ENCODE results near the gene CTNNA1.
"Not testable (repeated sequence)": the region's sequence is repeated elsewhere in the genome, so short reads cannot be mapped to it uniquely, and the experiment has no call there.

CTNNA1 gene

DNA sequence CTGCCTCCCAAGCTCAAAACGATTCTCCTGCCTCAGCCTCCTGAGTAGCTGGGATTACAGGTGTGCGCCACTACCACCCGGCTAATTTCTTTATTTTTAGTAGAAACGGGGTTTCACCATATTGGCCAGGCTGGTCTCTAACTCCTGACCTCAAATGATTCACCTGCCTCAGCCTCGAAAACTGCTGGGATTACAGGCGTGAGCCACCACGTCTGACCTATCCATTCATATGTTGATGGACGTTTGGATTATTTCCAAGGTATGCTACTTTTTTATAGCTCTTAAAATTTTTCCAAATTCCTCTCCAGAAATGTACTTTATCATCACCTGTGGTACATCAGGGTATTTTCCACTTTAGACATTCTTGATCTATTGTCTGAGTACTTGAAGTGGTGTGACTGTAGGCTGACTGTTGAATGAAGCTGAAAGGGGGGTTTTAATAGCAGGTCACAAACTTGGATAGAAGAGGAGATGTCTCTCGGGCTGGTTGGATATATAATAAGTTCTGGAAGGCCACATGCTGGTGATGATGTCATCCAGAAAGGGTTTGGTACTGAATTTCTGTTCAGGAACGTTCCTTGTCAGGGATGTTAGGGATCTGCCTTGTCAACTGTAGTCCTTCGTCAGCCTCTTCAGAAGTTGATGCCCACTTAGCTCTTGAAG, 7.4 kb downstream of the CTNNA1 start:
- no peak for DNase-seq (ENCODE audit: low spot score)

DNA sequence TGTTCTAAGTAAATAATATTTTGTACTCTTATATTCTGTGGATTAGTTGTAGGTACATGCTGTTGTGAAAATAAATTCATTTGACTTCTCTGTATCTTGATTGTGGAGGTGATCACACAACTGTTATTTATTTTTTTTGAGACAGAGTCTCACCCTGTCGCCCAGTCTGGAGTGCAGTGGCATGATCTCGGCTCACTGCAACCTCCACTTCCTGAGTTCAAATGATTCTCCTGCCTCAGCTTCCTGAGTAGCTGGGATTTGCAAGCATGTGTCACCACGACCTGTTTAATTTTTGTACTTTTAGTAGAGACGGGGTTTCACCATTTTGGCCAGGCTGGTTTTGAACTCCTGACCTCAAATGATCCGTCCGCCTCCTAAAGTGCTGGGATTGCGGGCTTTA, 7.9 kb downstream of the CTNNA1 start:
- not testable (repeated sequence) for DNase-seq (ENCODE audit: low spot score)

DNA sequence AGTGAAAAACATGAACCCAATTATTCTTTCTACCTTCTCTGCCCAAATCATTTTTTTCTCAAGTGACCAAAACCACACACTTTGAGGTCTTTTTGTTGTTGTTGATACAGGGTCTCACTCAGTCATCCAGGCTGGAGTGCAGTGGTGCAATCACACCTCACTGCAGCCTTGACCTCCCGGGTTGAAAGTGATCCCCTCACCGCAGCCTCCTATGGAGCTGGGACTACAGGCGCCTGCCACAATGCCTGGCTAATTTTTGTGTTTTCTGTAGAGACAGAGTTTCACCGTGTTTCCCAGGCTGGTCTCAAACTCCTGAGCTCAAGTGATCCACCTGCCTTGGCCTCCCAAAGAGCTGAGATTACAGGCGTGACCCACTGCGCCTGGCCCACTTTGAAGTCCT, 8.4 kb downstream of the CTNNA1 start:
- not testable (repeated sequence) for DNase-seq (ENCODE audit: low spot score)

DNA sequence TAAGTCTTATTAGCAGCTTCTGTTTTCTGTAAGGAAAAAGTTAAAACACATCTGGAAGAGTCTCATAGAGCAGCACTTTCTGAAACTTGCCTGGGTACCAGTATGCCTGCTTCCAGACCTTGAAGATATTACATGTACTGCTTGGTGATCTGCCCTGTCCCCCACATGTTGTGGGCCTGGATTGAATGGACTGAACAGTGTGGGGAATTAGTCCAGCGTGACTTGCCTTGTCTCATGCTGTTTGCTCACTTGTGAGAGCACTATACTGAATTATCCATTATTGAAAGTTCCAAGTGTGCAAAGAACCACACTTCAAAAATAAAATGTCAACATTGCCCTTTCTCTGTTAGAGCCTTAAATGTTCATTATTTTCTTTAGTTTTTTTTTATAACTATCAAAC, 8.9 kb downstream of the CTNNA1 start:
- DNase-seq (ENCODE audit: low spot score) = no peak

DNA sequence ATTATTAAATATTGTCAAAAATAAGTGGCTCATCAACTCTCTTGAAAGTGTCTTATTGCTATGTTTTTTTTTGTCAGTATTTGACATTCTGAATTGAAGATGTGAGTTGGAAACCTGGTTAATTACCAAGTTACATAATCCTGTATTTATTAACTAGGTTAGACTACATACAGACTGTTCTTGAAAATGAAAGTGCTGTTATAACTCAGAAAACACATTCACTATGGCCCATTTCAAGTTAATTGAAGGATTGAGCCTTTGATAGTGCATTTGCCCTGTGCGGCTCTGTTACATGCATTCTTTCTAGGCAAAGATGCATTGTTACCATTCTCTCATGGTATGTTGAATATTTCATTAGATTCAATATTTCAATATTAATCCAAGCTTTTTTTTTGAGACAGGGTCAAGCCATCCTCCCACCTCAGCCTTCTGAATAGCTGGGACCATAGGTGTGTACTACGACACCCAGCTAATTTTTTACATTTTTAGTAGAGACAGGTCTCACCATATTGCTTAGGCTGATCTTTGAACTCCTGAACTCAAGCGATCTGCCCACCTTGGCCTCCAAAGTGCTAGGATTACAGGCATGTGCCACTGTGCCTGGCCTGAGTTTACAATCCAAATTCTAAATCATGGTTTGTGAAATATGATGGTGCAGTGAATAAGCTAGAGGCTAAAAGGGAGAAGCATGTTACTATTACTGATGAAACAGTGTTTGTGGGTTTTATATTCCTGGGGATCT, 10.0 kb downstream of the CTNNA1 start:
- no peak for DNase-seq (ENCODE audit: low spot score)

DNA sequence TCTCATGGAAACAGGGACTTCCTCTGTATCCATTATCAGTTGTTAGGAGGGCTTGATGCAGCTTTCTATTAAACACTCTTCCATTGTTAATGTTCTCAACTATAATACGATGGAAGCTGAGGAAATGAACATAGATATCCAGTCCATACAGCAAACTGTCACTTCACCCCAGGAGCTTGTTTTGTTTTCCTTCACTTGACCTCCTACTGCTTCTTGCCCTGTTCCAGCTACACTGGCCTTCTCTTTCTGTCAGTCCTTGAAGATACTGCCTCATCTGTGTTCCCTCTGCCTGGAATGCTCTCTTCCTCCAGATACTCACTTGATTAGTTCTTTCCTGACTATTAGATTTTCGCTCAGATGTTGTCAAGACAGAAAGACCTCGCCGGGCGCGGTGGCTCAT, 17.1 kb downstream of the CTNNA1 start:
- no peak for DNase-seq (ENCODE audit: low spot score)

DNA sequence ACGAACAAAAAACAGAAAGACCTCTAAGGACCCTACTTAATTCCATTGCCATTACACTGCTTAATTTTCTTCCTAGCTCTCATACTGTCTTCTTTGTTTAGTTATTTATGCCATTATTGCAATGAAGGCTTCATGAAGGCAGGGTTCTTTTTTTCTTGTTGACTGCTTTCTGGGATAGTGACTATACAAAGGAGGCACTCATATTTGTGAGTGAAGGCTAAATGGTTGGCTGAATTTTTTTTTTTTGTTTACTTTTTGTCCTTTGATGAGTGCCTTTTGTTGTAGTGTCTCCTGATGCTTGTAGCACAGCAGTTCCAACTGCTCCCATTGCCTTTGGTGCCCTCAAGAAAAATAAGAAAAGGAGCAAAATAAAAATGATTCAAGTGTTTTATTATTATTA, 17.8 kb downstream of the CTNNA1 start:
- no peak for DNase-seq (ENCODE audit: low spot score)

DNA sequence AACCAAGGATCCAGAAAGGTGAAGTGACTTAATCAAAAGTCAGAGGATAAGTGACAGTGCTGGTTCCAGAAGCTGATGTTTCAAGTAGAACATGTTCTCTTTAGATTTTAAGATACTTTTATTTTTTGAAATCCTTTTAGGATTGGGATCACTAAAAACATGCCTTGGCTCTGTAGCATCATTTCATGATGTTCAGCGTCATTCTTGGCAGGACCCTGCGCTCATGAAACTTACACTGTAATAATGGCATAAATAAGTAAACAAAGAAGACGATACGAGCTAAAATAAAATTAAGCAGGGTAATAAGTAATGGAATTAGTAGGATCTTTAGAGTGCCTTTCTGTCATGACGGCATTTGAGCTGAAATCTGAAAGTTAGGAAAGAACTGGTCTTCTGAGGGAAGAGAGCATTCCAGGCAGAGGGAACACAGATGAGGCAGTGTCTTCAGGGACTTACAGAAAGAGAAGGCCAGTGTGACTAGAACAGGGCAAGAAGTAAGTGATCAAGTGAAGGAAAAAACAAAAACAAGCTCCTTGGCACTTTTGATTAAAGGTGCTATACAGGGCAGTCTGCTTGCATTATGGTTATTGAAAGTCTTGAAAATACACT, 19.9 kb downstream of the CTNNA1 start:
- DNase-seq (ENCODE audit: low spot score) = no peak

DNA sequence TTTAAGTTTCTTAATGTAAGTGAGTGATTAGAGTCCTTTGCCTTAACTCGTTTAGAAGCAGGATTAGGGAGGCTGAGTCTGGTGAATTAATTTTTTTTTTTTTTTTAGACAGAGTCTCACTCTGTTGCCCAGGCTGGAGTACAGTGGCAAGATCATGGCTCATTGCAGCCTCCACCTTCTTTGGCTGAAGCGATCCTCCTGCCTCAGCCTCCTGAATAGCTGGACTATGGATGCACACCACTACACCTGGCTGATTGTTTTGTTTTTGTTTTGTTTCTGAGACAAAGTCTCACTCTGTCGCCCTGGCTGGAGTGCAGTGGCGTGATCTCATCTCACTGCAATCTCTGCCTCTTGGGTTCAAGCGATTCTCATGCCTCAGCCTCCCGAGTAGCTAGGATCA, 20.4 kb downstream of the CTNNA1 start:
- not testable (repeated sequence) for DNase-seq (ENCODE audit: low spot score)

DNA sequence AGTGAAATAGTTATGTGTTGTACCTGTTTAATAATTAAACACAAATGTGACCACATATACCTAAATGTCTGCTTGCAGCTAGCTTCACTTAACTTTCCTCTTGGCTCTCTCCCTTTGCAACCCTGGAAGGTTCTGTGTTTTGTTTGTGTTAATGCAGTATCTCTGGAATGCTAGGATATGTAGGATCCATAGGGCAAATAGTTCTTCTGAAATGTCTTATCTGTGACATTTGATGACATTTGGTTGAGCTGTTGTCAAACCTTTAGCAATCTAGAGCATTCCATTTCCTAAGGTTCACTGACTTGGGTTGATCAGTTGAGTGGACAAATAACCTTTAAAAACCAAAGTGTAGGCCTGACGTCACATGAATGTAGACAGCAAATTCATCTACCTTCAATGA, 21.8 kb downstream of the CTNNA1 start:
- DNase-seq (ENCODE audit: low spot score) = no peak

DNA sequence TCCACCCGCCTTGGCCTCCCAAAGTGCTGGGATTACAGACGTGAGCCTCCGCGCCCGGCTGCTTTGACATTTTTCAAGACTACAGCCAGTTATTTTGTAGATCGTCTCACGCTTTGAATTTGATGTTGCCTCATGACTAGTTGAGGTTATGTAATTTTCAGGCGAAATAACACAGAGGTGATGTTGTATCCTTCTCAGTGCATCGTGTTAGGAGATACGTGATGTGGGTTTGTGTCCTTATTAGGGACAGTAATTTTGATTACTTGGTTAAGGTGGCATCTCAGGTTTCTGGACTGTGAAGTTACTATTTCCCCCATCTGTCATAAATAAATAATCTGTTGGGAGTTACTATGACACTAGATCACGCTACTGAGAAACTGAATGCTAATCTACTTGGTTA, 25.0 kb downstream of the CTNNA1 start:
- no peak for DNase-seq (ENCODE audit: low spot score)

DNA sequence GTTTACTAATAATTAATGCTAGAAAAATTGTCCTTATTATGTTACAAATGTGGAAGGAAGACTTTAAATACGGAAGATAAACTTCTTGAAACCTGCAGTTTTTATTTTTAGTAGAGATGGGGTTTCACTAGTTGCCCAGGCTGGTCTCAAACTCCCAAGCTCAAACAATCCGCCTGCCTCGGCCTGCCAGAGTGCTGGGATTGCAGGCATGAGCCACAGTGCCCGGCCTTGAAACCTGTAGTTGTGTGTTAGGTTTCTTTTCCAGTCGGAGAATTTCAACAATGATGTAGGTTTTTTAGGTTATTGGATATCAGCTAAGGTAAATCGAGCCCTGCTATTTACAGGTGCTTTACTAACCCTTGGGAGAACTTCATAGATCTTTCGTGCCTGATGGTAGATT, 30.8 kb downstream of the CTNNA1 start:
- no peak for DNase-seq (ENCODE audit: low spot score)

DNA sequence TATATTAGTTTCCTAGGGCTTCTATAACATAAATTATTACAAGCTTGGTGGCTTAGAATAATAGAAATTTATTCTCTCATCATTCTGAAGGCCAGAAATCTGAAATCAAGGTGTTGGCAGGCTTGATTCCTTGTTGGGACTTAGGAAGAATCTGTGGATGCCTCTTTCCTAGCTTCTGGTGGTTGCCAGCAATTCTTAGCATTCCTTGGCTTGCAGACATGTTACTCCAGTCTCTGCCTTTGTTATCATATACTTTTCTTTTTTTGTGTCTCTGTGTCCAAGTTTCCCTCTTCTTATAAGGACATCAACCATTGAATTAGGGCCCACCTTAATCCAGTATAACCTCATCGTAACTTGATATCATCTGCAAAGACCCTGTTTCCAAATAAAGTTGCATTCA, 31.4 kb downstream of the CTNNA1 start:
- no peak for DNase-seq (ENCODE audit: low spot score)

DNA sequence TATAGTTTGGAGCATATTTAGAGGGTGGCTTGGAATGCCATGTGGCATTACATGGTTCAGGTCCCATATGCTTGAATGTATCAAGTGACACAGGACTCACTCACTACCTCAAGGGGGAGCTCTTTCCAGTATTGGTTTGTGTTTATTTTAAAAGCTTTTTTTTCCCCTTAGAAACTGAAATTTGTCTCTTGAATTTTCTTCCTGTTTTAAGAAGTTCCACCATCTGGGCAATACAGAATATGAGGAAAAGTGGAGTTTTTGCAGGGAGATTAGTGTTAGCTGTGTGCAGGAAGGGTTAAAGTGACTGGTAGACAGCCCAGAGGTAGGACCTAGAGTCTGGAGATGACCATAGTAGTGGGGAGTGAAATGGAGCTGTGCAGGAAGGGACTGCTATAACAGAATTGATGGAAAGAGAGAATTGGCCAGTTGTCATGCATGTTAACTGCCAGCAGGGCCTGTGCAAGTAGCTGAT, 36.6 kb downstream of the CTNNA1 start:
- DNase-seq (ENCODE audit: low spot score) = peak; percentile 61

DNA sequence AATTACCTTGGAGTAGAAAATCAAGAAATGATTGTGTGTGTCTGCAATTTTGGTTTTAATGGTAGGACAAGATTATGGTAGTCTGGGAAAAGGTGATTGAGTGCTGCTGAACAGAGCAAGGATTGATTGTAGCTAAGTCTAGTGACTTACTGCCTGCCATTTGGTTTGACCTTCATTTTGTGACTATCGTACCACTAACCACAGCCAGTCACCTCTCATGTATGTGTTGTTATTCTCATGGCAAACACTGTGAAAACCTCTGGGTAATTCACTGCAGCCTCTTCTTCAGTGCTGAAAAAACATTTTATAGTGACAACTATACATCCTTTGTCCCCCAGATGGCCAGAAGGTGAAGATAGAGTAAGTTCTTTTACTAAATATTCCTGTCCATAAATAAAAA, 37.5 kb downstream of the CTNNA1 start:
- no peak for DNase-seq (ENCODE audit: low spot score)

DNA sequence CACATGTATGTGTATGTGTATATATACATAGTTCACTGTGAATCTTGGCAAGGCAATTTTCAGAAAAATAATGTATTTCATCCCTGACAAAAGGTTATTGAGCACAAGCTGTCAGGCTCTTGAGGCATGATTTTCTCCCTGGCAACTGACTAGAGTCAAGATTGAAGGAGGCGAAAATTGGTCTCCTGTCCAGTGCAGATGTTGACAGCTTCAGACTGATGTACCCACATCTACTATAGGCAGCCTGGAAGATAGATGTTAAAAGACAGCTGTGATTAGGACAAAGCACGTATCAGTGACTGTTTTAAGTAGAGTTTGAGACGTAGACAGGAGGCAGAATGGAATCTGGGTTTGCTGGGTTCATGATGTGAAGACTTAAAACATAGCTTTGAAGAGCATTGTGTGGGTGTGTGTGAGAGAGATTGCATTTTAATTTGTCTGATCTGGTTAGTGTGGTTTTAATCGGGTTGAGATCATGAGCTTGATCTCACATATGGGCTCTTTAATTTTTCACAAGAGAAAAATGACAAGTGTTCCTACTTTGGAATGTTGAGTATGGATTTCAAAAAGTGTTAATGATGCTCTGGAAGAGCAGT, 39.1 kb downstream of the CTNNA1 start:
- no peak for DNase-seq (ENCODE audit: low spot score)

DNA sequence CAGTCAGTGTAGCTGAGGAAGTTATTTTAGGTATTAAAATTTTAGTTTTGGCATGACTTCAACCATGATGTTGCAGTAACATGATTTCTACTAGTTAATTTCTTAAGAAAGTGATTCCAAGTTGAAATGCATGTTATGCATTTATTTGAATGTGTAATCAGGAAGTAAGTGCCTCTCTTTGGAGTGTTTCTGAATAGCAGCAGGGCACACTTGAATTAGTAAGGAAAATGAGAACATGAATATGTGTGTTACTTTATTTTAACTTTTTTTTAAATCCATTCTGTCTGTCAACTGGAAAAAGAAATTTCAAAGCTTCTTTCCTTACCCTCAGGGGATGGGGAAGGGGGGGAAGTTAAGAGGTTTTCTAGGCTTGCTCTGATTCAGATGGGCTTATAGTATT, 40.4 kb downstream of the CTNNA1 start:
- no peak for DNase-seq (ENCODE audit: low spot score)

DNA sequence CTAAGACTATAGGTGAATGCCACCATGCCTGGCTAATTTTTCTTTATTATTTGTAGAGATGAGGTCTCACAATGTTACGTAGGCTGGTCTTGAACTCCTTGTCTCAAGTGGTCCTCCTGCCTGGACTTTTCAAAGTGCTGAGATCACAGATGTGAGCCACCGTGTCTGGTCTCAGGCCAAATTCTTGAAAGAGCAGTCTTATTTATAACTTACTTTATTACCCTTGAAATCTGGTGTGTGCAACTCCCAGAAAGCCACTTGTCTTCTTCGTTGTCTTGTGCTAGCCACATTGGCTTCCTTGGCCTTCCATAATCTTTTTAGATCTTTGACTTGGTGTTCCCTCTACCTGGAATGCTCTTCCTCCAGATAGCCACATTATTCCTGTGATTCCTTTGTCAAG, 50.1 kb downstream of the CTNNA1 start:
- DNase-seq (ENCODE audit: low spot score) = no peak

DNA sequence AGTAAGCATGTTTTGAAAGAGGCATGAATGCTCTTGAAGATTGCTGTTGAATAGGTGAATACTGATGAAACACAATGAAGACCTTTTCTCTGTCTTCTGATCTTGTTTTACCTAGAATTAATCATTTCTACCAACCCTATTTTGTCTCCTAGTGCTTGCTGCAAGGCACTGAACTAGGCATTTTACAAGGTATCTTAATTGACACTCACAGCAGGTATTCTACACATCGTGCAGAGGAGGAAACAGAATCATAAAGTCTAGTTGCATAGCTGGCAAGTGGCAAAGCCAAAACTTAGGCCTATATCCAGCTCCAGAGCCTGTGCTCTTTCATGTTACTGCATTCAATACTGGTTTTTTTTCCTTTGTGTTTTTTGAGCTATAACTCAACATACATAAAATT, 50.7 kb downstream of the CTNNA1 start:
- DNase-seq (ENCODE audit: low spot score) = no peak

DNA sequence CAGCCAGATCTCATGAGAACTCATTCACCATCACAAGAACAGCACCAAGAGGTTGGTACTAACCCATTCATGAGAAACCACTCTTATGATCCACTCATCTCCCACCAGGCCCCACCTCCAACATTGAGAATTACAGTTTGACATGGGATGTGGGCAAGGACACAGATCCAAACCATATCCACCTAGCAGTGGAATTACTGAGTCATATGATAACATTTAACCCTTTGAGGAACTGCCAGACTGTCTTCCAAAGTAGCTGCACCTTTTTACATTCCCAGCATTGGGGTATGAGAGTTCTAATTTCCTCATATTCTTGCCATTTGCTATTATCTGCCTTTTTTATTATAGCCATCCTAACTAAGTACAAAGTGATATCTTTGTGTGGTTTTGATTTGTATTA, 51.9 kb downstream of the CTNNA1 start:
- no peak for DNase-seq (ENCODE audit: low spot score)

DNA sequence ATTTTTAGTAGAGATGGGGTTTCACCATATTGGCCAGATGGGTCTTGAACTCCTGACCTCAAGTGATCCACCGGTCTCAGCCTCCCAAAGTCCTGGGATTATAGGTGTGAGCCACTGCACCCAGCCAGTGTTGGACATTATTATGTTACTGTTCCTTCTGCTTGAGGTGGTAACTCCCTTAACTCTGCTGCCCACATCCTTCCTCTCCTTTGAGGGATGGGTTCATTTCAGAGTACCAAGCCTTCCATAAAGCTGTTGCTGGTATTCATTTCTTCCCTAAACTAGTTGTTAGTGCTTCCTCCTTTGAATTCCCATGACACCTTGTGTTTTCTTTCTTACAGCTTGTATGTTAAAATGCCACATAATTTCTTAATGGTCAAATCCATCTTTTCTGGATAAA, 54.0 kb downstream of the CTNNA1 start:
- DNase-seq (ENCODE audit: low spot score) = no peak

DNA sequence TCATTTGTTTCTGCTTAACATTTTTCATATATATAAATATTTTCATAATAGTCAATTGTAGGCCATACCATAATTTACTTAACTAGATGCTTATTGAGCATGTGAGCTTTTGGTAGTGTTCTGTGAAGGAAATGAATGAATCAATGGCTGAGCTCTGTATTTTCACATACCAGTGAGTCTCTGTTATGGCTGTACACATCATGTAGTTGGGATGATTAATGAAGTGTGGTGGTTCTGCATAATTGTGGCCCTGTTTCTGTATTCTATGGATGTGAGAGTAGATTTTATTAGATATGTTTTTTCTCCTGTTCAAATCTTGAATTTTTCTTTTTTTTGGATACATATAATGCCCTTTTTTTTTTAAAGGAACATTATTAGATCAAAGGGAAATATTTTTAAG, 56.2 kb downstream of the CTNNA1 start:
- DNase-seq (ENCODE audit: low spot score) = no peak

DNA sequence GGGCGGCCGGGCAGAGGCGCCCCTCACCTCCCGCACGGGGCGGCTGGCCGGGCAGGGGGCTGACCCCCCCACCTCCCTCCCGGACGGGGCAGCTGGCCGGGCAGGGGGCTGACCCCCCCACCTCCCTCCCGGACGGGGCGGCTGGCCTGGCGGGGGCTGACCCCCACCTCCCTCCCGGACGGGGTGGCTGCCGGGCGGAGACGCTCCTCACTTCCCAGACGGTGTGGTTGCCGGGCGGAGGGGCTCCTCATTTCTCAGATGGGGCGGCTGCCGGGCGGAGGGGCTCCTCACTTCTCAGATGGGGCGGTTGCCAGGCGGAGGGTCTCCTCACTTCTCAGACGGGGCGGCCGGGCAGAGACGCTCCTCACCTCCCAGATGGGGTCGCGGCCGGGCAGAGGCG, 57.6 kb downstream of the CTNNA1 start:
- not testable (repeated sequence) for DNase-seq (ENCODE audit: low spot score)

Data from hematopoietic multipotent progenitor cell treated with erythropoietin and hydrocortisone succinate and interleukin-3 and kit ligand, for 15 days (in vitro differentiated cells).